ENCODE data around the gene CAPSL.
"Not testable (repeated sequence)": the region's sequence is repeated elsewhere in the genome, so short reads cannot be mapped to it uniquely, and the experiment has no call there.

The CAPSL gene

GRCh38 chr5:35938568-35939227 is at the start of gene CAPSL:
CAPSL (minus strand) TSS chr5:35938622; CDS start chr5:35921120, 17,502 bp downstream.
- no peak within 1 kb of the TSS for H3K4me3 ChIP-seq (ENCODE audit: low read length)
- no peak within 1 kb of the TSS for H3K4me2 ChIP-seq (ENCODE audit: low read length)
- H3F3A ChIP-seq (ENCODE audit: control insufficient read depth, insufficient read depth), result no peaks in the 10 kb centered on the region
- TF ChIP-seq EZH2phosphoT487 (IDR thresholded peaks at IDR 0.05; ENCODE audit: borderline replicate concordance, low read length), result no peak
- H3K36me3 ChIP-seq (ENCODE audit: control insufficient read depth, low read length), result no peaks in the 10 kb centered on the region
- 0 out of 2 replicates have a peak, but pooled peaks cover 4% of the 10 kb centered on the region for H3K27me3 ChIP-seq (ENCODE audit: control insufficient read depth, low read length)
- H3K4me1 ChIP-seq (ENCODE audit: control insufficient read depth, low read length), result no peaks in the 10 kb centered on the region
- no peaks in the 10 kb centered on the region for H3K9me3 ChIP-seq (ENCODE audit: control insufficient read depth, insufficient read depth, low read length)
- no peaks in the 10 kb centered on the region for H3K9me2 ChIP-seq (replicated peaks; ENCODE audit: control insufficient read depth, low read length)
- no peaks in the 10 kb centered on the region for H3K79me2 ChIP-seq (ENCODE audit: control insufficient read depth, low read length)
- H3K27ac ChIP-seq (ENCODE audit: low read depth, low read length), result no peak within 1 kb of the TSS
- no peaks in the 10 kb centered on the region for H4K20me1 ChIP-seq (ENCODE audit: control insufficient read depth, insufficient read depth, low read depth, low read length)

GRCh38 chr5:35987776-35988175 is 49.4 kb upstream of the CAPSL start:
- no peak overlapping the region for H3K4me3 ChIP-seq (ENCODE audit: low read length)
- TF ChIP-seq CTCF (IDR thresholded peaks at IDR 0.05; ENCODE audit: low read depth, low read length, poor library complexity, severe bottlenecking), result no peak
- no peak for TF ChIP-seq EZH2phosphoT487 (IDR thresholded peaks at IDR 0.05; ENCODE audit: borderline replicate concordance, low read length)
- no peaks in the 10 kb centered on the region for H3K9me2 ChIP-seq (replicated peaks; ENCODE audit: control insufficient read depth, low read length)
- no peaks in the 10 kb centered on the region for H3F3A ChIP-seq (ENCODE audit: control insufficient read depth, insufficient read depth)
- H3K4me1 ChIP-seq (ENCODE audit: control insufficient read depth, low read length), result no peaks in the 10 kb centered on the region
- no peak overlapping the region for H3K27ac ChIP-seq (ENCODE audit: low read depth, low read length)
- H3K27me3 ChIP-seq (ENCODE audit: control insufficient read depth, low read length), result no peaks in the 10 kb centered on the region
- H3K4me2 ChIP-seq (ENCODE audit: low read length), result no peak overlapping the region
- H3K79me2 ChIP-seq (ENCODE audit: control insufficient read depth, low read length), result no peaks in the 10 kb centered on the region
- H4K20me1 ChIP-seq (ENCODE audit: control insufficient read depth, insufficient read depth, low read depth, low read length), result no peaks in the 10 kb centered on the region
- H3K9me3 ChIP-seq (ENCODE audit: control insufficient read depth, insufficient read depth, low read length), result no peaks in the 10 kb centered on the region
- no peaks in the 10 kb centered on the region for H3K36me3 ChIP-seq (ENCODE audit: control insufficient read depth, low read length)

GRCh38 chr5:35979715-35980114 is 41.3 kb upstream of the CAPSL start:
- Histone ChIP-seq H3K4me3 (ENCODE audit: low read length) (no peak overlapping the region), H3K9me2 (replicated peaks; ENCODE audit: control insufficient read depth, low read length) (no peaks in the 10 kb centered on the region), H3F3A (ENCODE audit: control insufficient read depth, insufficient read depth) (no peaks in the 10 kb centered on the region), H4K20me1 (ENCODE audit: control insufficient read depth, insufficient read depth, low read depth, low read length) (no peaks in the 10 kb centered on the region), H3K36me3 (ENCODE audit: control insufficient read depth, low read length) (no peaks in the 10 kb centered on the region), H3K4me2 (ENCODE audit: low read length) (no peak overlapping the region), H3K27me3 (ENCODE audit: control insufficient read depth, low read length) (no peaks in the 10 kb centered on the region), H3K27ac (ENCODE audit: low read depth, low read length) (no peak overlapping the region), H3K9me3 (ENCODE audit: control insufficient read depth, insufficient read depth, low read length) (no peaks in the 10 kb centered on the region), H3K4me1 (ENCODE audit: control insufficient read depth, low read length) (no peaks in the 10 kb centered on the region), H3K79me2 (ENCODE audit: control insufficient read depth, low read length) (no peaks in the 10 kb centered on the region)
- TF ChIP-seq EZH2phosphoT487 (IDR thresholded peaks at IDR 0.05; ENCODE audit: borderline replicate concordance, low read length) (no peak), CTCF (IDR thresholded peaks at IDR 0.05; ENCODE audit: low read depth, low read length, poor library complexity, severe bottlenecking) (no peak)

GRCh38 chr5:35976859-35977258 is 38.4 kb upstream of the CAPSL start:
- not testable (repeated sequence) for H3K9me3 ChIP-seq (ENCODE audit: control insufficient read depth, insufficient read depth, low read length); H3K27me3 ChIP-seq (ENCODE audit: control insufficient read depth, low read length); H3K27ac ChIP-seq (ENCODE audit: low read depth, low read length); H4K20me1 ChIP-seq (ENCODE audit: control insufficient read depth, insufficient read depth, low read depth, low read length); H3K4me3 ChIP-seq (ENCODE audit: low read length); H3K9me2 ChIP-seq (replicated peaks; ENCODE audit: control insufficient read depth, low read length); H3F3A ChIP-seq (ENCODE audit: control insufficient read depth, insufficient read depth); H3K79me2 ChIP-seq (ENCODE audit: control insufficient read depth, low read length); H3K36me3 ChIP-seq (ENCODE audit: control insufficient read depth, low read length); H3K4me1 ChIP-seq (ENCODE audit: control insufficient read depth, low read length); H3K4me2 ChIP-seq (ENCODE audit: low read length)

Data from DOHH2 (cell line).